Measurements from ENCODE around the gene LRMDA.
A peak's percentile ranks its signal among the peaks of the same experiment; 100 is the strongest.

Gene LRMDA

DNA sequence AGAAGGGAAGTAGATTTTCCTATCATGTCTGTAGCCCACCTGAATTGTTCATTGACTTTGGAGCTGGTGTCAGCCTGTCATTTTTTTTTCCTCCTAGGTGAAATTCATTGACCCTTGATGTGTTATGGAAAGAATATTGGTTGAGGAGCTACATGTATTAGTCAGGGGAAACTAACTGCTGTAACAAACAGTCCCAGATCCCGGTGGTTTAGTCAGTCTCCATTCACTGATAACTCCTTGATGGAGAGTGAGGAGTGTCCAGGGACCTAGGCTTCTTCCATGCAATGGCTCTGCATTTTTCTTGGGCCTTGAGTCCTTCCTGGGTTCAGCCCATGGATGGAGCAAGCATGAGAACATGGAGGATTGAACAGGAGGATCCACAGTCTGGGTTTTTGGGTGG is 643.2 kb downstream of the LRMDA start:
- DNase-seq = no peak

DNA sequence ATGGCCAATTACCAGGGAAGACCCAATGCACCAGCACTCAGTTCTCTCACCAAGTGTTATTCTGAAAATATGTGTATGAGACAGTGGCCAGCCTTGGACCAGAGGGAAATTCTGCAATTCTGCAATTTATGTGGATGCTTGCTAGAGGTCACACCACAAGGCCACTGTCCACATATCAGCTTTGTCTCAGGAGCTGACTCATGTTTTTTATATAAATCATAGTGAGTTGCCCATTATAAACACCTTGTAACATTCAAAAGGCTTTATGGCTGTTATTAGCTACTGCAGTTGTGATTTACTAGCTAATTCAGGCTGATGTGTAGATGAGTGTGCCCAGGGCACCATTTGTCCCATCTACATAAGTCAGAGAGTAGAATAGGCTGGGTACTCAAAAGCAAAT is 649.0 kb downstream of the LRMDA start:
- no peak for DNase-seq

DNA sequence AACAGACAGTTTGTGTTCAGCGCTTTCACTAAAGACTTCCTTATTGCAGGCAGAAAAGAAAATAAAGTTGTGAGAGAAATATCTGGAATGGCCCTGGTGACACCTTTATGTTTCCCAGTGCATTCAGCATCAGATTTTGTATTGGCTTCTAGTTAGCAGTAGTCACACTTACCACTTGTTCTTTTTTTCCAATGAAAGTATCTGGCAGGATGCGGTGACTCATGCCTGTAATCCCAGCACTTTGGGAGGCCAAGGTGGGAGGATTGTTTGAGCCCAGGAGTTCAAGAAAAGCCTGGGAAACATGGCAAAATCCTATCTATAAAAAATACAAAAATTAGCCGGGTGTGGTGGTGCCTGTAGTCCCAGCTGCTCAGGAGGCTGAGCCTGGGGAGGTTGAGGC is 649.6 kb downstream of the LRMDA start:
- no peak for DNase-seq

DNA sequence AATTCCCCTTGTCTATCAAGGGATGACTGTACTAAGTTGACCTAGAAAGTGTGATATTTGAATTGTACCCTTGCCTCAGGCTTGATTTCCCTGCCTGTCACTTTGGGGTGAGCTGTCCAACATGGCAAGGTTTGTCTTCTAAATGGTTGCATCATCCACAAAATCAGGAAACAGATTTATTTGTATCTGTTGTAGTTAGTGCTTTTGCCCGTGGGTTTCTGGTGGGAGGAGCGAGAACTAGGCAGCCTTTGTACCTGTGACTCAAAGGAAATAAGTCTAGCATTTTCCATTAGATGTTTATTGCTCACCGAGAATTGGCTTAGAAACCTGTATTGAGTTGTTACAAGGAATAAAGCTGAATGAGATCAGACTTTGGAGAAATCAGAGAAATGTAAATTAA is 650.8 kb downstream of the LRMDA start:
- DNase-seq = no peak

DNA sequence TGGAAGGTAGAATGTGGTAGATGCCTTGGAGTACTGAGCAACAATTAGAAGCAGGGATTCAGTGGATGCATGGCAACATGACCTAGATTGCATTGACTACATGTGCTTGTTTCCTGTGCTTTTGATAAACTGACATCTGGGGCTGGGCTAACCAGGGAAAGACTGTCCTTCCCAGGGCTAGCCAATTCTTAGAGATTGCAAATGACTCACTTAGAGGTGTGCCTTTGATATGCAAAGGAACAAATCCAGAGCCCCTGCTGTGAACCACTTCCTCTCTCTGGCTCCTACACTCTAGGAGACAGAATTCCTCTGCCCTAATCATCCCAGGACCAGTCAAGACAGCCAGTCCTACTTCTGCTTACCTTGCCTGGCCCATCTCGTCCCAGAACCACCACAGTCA is 651.5 kb downstream of the LRMDA start:
- no peak for DNase-seq

DNA sequence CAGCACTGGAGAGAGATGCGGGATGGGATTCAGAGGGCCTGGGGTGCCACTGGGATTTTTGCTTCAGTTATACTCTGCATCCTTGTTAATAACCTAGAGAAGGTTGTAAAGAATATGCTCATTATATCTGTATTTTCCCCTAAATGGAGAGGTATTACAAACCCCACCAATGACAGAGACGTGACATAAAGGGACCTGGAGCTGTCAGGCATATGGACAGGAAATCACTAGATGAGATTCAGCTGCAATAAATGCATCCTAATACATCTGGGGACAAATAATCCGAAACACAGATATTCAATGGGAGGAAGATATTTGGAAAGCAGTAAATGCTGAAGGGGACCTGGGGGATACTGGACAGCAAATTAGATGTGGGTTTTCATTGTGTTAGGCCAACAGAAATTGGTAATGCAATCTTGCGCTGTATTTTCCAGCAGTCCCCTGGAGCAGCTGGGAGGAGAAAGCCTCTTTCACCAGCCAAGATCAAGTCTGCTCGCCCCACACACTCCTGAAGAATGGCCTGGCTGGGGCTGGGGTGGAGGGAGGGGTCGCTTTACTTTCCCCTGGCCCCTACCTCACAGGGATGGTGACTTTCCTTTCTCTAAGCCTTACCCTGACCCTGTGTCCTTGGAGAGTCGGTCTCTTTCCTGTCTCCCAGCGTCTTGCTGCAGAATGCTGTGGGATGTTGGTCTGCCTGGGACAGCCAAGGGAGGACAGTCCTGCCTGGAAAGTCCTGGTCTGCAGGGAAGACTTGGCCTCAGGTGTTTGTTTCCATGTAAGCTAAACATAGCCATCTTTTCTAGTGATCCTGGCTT is 653.8 kb downstream of the LRMDA start:
- DNase-seq = no peak

DNA sequence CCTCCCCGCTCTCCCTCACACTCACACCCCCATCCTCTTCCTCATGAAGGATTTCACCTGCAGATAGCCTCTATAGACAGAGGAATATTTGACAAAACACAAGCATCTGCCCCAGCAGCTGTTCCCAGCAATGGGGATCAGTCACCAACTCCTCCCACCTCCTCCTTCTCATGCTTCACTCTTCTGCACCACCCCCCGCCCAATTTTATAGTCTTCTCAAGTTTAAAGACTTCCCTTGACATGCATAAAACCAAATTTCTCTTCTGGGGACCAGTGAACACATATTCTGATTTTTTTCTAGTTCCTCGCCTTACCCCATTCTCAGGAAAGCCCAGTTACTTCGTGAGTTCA is 654.4 kb downstream of the LRMDA start:
- DNase-seq = no peak

DNA sequence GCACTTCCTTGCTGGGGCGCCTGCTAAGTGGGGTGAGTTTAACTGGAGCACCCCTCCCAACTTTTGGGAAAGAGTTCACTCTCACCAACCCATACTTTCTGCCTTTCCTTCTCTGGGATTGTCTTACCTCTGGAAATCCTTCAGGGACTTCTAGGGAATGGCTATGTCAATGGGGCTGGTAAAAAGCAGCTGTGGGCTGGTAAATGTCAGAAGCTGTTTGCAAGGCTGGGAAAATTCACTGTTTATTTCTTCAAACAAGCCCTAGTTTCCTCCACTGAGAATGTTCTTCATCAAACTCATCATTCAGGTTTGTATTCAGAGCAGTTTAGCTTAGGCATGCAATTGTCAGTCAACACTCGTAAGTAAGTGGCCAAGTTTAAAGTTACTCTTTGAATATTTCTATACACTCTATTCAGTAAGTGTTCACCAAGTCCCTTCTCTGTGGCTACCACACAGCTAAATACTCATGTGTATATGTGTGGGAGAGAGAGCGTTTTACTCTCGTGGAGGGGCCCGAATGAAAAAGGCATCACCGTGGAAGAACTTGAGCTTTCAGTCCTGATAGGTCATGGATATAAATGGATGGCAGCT is 654.8 kb downstream of the LRMDA start:
- no peak for DNase-seq

DNA sequence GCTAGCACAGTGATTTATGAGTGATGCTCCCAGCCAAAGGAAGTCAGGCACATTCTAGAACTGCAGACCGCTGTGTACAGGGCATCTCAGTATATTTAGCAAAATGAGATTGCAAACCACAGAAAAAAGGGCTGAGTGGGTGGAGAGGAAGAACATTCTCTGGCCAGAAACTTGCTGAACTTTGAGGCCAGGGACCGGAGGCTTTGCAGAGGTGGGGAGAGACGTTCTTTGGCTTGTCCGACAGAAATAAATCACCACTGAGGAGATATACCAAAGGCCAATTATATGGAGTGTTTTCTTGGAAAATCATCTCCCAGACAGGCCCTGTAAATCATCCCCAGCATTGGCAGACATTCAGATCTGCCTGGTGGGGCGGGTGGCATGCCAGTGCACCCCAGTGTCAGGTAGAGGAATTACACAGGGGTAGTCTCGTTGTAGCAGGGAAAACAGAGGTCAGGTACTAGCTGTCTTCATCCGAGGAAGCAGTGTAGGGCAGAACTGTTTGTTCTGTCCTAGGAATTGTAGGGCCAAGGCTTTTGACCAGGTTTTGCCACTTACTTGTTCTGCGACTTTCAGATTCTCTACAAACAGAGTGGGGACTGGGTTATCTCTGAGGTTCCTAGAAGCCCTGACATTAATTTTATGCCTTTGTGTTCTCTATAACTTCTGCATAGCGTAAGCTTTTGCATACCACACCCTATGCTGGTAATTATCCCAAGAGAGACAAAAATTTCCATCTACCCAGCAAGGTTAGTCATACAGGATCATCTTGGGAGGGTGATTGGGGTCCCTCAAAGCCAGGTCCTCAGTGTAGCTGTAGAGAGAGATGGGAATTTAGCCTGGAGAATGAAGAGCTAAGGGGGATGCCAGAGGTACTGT is 655.6 kb downstream of the LRMDA start:
- DNase-seq = no peak

DNA sequence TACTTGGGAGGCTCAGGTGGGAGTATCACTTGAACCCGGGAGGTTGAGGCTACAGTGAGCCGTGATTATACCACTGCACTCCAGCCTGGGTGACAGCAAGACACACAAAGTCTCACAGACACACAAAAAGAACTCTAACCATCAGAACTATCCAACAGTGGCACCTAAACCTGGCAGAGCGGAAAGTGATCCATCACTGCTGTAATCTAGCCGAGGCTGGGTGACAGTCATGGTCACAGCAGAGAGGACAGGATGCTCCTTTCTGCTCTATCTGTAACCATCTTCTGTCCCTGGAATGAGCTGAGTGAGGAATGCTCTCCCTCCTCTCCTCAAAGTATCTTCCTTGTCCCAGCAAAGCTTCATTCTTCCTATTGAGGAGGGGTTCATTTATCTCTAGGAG is 656.6 kb downstream of the LRMDA start:
- no peak for DNase-seq

DNA sequence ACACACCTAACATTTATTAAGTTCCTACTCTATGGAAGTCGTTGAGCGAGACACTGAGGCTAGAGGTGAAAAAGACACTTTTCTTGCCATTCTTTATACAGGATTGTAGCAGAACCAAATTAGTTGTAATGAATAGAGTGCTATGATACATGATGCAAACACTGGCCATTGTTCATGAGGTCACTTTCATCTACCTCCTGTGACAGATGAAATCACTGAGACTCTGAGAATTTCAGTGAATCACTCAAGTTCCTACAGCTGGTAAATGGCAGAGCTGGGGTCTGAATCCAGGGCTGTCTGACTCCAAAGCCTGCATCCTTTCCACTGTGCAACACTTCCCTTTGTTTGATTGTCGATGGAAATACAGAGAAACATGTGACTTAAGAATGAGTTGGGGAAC is 657.6 kb downstream of the LRMDA start:
- no peak for DNase-seq

DNA sequence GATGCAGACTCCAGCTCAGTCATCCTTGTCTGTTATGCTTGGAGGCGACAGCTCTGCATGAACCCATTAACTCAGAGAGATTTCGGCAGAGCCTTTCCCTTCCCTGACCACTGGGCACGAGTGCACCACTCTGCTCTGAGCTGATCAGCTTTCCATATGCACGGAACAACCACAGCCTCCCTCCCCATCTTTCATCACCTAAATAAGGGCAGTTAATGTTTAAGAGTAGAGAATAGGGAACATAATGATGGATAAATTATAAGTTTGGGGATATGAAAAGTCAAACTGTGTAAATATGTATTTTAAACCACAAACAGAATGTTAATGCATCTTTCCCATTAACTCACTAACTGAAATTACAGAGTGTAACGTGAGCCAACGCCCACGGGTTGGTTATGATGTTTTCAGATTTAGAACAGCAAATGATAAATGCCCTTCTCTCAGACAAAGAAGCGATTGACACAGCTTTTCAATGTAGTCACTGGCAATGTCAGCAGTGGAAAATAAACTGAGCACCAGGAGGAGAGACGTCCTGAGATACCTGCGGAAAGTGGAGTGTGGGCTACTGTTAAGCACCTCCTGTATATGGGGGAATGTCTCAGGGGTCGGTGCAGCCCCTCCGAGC is 658.2 kb downstream of the LRMDA start:
- peak; percentile 28 for DNase-seq

DNA sequence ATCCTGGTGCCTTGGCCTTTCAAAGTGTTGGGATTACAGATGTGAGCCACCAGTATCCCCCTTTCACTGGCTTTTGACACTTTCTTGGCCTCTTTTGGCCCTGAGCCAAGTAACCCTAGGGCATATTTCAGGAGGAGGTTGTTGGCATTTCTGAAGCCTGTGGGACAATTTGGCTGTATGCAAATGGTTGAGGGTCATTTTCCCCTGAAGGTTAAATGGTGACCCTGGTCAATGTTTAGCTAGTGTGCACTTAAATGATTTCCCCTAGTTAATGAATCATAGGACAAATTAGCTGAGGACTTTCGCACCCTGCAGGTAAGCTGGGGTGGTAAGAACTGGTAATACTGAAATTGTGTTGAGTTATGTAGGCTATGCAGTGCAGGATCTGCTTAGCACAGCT is 660.5 kb downstream of the LRMDA start:
- no peak for DNase-seq

DNA sequence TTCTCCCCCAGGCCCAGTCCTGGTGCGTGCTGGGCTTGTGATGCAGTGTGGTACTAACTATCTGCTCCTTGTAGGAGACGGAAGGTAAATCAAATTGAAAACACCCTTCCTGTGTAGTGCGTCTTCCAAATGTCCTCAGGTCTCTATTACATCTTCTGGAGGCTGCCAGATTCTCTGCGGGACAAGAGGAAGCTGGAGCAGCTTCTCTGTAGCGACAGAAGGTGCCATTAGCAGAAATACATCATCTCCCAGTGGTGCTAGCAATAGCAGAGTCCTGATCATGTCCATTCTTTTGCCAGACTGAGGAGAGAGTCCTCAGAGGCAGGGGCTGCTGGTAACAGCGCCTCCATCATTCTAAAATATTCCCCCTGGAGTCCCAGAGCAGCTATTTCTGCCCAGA is 675.2 kb downstream of the LRMDA start:
- DNase-seq = no peak

DNA sequence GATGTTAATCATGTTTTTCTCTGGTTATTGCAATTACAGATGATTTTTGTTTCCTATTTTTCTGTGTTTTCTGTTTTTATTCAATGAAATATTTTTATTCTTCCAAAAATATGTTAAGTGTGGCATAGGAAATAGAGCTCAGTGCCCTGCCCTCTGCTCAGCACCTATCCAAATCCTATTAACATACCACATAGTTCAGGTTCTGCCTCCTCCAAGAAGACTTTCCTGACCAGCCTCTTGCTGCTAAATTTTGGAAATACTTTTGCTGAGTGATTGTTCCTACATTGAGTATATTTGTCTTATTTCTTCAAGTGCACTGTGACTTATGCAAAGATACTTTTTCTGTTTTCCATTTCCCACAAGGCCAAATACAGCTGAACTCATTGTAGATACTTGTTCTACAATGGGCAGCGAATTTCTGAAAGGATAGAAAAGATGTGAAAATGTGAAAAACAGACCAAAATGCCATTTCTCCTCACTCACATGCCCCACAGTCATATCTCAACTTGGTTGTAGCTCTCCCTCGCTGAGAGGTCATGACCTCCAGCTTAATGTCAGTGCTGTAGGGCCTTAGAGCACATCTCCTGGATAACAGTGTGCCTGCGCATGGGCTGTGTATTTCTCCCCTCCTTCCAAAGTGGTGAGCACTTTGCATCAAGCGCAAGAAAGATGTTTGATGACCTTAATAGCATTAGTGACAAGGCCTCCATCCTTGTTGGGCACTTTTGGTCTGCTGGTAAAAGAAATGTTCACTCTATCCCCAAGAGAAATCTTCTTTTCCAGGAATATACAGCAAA is 677.3 kb downstream of the LRMDA start:
- DNase-seq = no peak

DNA sequence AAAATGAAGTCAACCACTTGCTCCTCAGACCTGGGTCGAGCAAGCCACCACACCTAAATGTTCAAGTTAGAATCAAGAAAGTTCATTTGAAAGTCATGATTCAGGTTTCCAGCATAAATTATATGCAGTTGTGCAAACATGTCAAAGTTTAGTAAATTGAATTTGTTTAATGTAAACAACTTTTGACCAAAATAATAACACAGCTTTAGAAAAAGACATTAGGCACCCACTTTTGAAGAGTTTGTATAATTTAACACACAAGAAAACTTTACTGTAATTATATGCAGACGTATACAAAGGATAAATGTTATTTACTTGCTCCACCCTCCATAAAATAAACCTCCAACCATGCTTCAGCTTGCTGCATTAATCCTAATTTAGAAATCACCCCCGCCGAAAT is 680.0 kb downstream of the LRMDA start:
- DNase-seq = no peak

DNA sequence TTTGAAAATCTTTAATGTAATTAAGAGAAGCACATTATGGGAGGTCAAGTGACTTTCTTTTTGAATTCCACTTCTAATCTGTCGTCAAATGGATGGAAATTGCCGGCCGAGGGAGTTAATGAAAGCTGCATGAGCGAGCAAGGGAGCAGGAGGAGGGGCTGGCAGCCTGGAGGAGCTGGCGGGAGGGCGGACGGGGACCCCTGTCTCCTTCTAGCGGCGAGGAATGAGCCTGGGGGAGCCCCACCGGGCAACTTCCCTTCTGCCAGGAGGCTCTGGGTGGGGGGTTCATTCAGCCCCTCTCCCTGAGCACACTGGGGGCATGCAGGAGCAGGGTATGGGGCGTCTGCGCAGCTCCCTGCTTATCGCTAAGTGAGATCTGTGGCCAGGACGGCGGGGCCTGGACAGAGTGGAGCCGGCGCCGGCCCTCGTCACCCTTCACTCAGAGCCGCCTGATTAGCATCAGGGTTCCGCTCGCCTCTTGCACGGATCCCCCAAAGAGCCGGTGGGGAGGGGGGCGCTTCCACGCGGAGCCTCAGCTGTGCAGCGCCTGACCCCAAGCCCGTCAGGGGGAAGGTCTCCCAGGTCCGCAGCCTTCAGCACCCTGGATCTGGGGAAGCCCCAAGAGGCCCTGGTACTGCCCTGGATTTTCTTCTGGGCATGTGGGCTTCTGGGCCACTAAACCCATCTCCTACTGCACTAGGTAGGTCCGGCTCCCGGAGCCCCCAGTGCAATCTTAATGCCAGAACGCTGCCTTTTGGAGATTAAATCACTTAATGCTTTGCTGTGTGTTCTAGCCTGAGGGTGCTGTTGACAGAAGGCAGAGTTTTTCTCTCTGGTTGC is 680.8 kb downstream of the LRMDA start:
- no peak for DNase-seq

DNA sequence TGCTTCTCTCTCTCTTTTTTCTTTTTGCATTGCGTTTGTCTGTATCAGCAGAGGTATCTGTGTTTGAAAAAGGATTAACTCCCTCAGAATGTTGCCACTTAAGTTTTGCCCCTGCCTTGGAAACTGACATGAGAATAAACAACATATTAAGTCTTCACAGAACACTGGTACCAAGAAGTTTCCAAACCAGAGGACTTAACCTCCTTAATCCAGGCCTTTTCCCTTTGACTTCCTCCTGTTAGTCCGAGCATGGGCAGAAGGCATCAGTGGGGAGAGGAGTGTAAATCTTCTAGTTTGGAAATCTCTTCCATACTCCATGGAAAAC is 681.4 kb downstream of the LRMDA start:
- DNase-seq = no peak

DNA sequence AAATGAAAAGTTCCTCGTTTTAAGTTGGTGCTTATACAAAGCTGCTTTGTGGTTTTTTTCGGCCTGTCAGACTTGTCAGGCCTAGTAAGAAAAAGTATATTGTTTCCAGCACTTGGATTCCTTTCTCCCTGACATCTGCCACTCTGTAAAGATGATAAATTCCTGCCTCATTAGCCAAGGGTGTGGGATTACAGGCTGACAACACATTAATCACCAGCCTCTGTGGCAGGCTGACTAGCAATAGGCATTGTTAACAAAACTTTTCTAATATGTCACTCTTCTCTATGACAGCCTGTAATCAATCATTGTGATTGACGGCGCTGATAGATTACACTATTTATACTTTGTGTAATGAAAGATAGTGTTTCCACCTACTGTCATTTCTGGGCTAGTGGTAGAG is 682.5 kb downstream of the LRMDA start:
- no peak for DNase-seq

DNA sequence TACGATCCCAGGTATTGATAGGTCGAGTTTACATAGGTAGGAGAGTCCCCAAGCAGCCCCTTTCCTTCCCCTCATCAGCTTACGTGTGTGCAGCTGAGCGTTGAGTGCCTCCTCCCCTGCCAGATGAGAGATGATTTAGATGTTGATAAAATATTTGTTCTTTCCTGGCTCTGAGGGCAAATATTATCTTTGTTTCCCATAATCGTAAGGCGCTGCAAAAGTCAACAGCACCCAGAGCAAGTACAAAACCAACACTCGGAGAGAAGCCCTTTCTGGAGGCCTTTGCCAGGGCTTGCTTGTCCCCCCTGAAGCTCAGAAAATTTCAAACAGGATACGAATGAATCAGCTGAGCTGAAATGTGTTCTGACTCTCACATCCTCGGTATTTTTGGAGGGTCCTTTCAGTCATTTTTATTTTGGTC is 683.2 kb downstream of the LRMDA start:
- DNase-seq = no peak

DNA sequence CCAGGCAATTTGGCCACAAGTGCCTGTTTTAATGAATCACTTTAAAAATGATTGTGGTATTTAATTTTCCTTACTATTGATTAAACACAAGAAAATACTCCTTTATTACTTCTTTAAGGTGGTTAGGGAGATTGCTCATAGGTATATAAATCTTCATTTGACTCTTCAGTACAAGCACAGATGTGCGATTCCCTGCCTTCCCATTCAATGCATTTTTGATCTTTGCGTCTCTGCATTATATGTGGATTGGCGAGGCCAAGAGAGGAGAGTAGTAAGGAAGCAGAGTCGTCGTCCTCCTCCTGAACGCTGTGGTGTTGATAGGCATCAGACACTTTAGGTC is 683.7 kb downstream of the LRMDA start:
- no peak for DNase-seq

All from NCI-H1048 (cell line).